ENCODE results near the gene USP9X.

Gene USP9X

GRCh38 chrX:41127477-41128192, 42.4 kb downstream of the USP9X start:
- no peaks in the 10 kb centered on the region for H3K9me3 ChIP-seq (ENCODE audit: insufficient read depth, low read depth, low read length)
- no peak overlapping the region for H3K9ac ChIP-seq (ENCODE audit: low read depth, low read length, poor library complexity, severe bottlenecking)
- no peaks in the 10 kb centered on the region for H3K4me1 ChIP-seq (ENCODE audit: insufficient read depth, low read length, poor library complexity, severe bottlenecking)
- peaks cover 20% of the 10 kb centered on the region for H4K20me1 ChIP-seq (ENCODE audit: insufficient read depth, low read length, poor library complexity, severe bottlenecking)
- no peak overlapping the region for H3K4me2 ChIP-seq (ENCODE audit: low read depth, low read length, poor library complexity, severe bottlenecking)
- no peak overlapping the region for H2AFZ ChIP-seq (ENCODE audit: low read length)
- TF ChIP-seq CTCF (conservative IDR thresholded peaks at IDR 0.05; ENCODE audit: low read length), result no peak
- no peak for TF ChIP-seq EZH2phosphoT487 (IDR thresholded peaks at IDR 0.05; ENCODE audit: borderline replicate concordance)
- no peak overlapping the region for H3K4me3 ChIP-seq (ENCODE audit: low read length, poor library complexity, severe bottlenecking)
- H3F3A ChIP-seq (ENCODE audit: low read depth), result no peaks in the 10 kb centered on the region
- peaks cover 16% of the 10 kb centered on the region; the same call in 1 of the 2 replicates for H3K79me2 ChIP-seq (ENCODE audit: insufficient read depth, low read length)
- H3K9me2 ChIP-seq (replicated peaks; ENCODE audit: low read depth, low read length), result no peaks in the 10 kb centered on the region
- H3K36me3 ChIP-seq (ENCODE audit: insufficient read depth, low read length), result peaks cover 25% of the 10 kb centered on the region; the same call in 1 of the 2 replicates
- no peaks in the 10 kb centered on the region for H3K27me3 ChIP-seq (ENCODE audit: insufficient read depth, low read length, poor library complexity, severe bottlenecking)

GRCh38 chrX:41128955-41129354, 43.7 kb downstream of the USP9X start:
- H3K9me3 ChIP-seq (ENCODE audit: insufficient read depth, low read depth, low read length), result no peaks in the 10 kb centered on the region
- peaks cover 20% of the 10 kb centered on the region for H4K20me1 ChIP-seq (ENCODE audit: insufficient read depth, low read length, poor library complexity, severe bottlenecking)
- H3K4me1 ChIP-seq (ENCODE audit: insufficient read depth, low read length, poor library complexity, severe bottlenecking), result no peaks in the 10 kb centered on the region
- no peak overlapping the region for H3K4me2 ChIP-seq (ENCODE audit: low read depth, low read length, poor library complexity, severe bottlenecking)
- H3K9ac ChIP-seq (ENCODE audit: low read depth, low read length, poor library complexity, severe bottlenecking), result no peak overlapping the region
- H3F3A ChIP-seq (ENCODE audit: low read depth), result no peaks in the 10 kb centered on the region
- H3K9me2 ChIP-seq (replicated peaks; ENCODE audit: low read depth, low read length), result no peaks in the 10 kb centered on the region
- no peaks in the 10 kb centered on the region for H3K27me3 ChIP-seq (ENCODE audit: insufficient read depth, low read length, poor library complexity, severe bottlenecking)
- no peak overlapping the region for H3K4me3 ChIP-seq (ENCODE audit: low read length, poor library complexity, severe bottlenecking)
- no peak overlapping the region for H2AFZ ChIP-seq (ENCODE audit: low read length)
- peaks cover 35% of the 10 kb centered on the region; the same call in 1 of the 2 replicates for H3K36me3 ChIP-seq (ENCODE audit: insufficient read depth, low read length)
- peaks cover 6% of the 10 kb centered on the region; the same call in 1 of the 2 replicates for H3K79me2 ChIP-seq (ENCODE audit: insufficient read depth, low read length)
- TF ChIP-seq CTCF (conservative IDR thresholded peaks at IDR 0.05; ENCODE audit: low read length) (no peak), EZH2phosphoT487 (IDR thresholded peaks at IDR 0.05; ENCODE audit: borderline replicate concordance) (no peak)

- TF ChIP-seq CTCF (conservative IDR thresholded peaks at IDR 0.05; ENCODE audit: low read length) (no peak), EZH2phosphoT487 (IDR thresholded peaks at IDR 0.05; ENCODE audit: borderline replicate concordance) (no peak)
- H4K20me1 ChIP-seq (ENCODE audit: insufficient read depth, low read length, poor library complexity, severe bottlenecking), result peaks cover 13% of the 10 kb centered on the region
Observed at GRCh38 chrX:41131766-41132165, 46.5 kb downstream of the USP9X start.

More at GRCh38 chrX:41131766-41132165, 46.5 kb downstream of the USP9X start:
- H3K9me3 ChIP-seq (ENCODE audit: insufficient read depth, low read depth, low read length), result no peaks in the 10 kb centered on the region
- no peak overlapping the region for H3K4me3 ChIP-seq (ENCODE audit: low read length, poor library complexity, severe bottlenecking)
- H3F3A ChIP-seq (ENCODE audit: low read depth), result no peaks in the 10 kb centered on the region
- peaks cover 6% of the 10 kb centered on the region; the same call in 1 of the 2 replicates for H3K79me2 ChIP-seq (ENCODE audit: insufficient read depth, low read length)
- no peaks in the 10 kb centered on the region for H3K9me2 ChIP-seq (replicated peaks; ENCODE audit: low read depth, low read length)
- peaks cover 49% of the 10 kb centered on the region; the same call in 1 of the 2 replicates for H3K36me3 ChIP-seq (ENCODE audit: insufficient read depth, low read length)
- no peak overlapping the region for H3K4me2 ChIP-seq (ENCODE audit: low read depth, low read length, poor library complexity, severe bottlenecking)
- no peak overlapping the region for H3K9ac ChIP-seq (ENCODE audit: low read depth, low read length, poor library complexity, severe bottlenecking)
- H2AFZ ChIP-seq (ENCODE audit: low read length), result no peak overlapping the region
- H3K4me1 ChIP-seq (ENCODE audit: insufficient read depth, low read length, poor library complexity, severe bottlenecking), result no peaks in the 10 kb centered on the region
- H3K27me3 ChIP-seq (ENCODE audit: insufficient read depth, low read length, poor library complexity, severe bottlenecking), result no peaks in the 10 kb centered on the region
